GM18867 (cell line): ENCODE measurements around the gene ACOX3.
A peak's percentile ranks its signal among the peaks of the same experiment; 100 is the strongest.
"Not testable (repeated sequence)": the region's sequence is repeated elsewhere in the genome, so short reads cannot be mapped to it uniquely, and the experiment has no call there.

Source experiments
- ATAC-seq: cut with Tn5 transposase; IDR thresholded peaks from one replicate; pipeline ENCODE4 v1.9.1; 2021; ENCODE audit warnings: mild to moderate bottlenecking, moderate library complexity; ENCODE audit not compliant: unreplicated experiment

Gene ACOX3

DNA sequence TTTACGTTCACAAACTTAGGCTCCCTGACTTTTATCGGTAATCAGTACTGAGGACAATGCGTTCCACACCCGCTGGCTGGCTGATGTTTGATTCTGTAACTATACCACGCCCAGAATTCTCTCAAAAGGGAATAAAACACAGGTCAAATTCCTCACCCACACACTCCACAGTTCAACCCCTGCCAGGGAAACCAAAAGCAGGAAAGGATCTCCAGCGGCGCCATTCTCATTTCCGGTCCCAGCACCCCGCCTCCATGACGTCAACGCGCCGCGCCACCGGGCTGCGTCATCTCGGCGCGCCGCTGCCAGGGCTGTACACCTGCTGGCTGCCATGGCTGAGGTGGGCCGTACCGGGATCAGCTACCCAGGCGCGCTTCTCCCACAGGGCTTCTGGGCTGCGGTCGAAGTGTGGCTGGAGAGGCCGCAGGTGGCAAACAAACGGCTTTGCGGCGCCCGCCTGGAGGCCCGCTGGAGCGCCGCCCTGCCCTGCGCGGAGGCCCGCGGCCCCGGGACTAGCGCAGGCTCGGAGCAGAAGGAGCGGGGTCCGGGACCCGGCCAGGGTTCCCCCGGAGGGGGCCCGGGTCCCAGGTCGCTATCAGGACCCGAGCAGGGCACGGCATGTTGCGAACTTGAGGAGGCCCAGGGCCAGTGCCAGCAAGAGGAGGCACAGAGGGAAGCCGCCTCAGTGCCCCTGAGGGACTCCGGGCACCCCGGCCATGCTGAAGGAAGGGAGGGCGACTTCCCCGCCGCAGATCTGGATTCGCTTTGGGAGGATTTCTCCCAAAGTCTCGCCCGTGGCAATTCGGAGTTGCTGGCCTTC lies at the start of gene ACOX3, which contains the start of gene TRMT44:
TSS of gene ACOX3 (minus strand) at position 232 of the 820 bp plus-strand sequence. CDS start 24,202 bp downstream, outside the sequence.
TSS of gene TRMT44 (plus strand) at position 286 of the 820 bp plus-strand sequence. CDS start at position 332, 46 bp downstream.
- peak; percentile 85 for ATAC-seq

DNA sequence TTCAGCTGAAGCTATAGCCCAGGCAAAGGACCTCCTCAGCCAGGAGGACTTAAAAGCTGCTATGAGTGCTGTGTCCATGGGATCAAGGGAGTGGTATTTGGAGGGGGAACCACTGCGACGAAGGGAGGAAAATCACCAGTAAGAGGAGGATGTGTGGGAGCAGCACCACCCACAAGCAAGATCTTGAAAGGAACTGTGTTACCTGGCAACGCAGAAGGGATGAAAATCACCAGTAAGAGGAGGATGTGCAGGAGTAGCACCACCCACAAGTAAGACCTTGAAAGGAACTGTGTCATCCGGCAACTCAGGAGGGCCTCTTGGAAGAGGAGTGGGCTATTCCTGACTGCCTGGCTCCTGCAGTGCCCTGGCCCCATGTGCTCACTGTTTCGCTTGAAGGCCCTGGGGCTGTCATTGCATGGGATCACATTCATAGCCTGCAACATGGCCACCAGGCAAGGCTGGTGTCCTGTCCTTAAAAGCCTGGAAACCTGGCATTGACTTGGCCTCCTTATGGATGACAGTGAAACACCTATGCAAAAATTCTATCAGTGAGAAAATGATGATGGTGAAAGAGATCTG lies 48.4 kb upstream of the ACOX3 start:
- ATAC-seq, result no peak

DNA sequence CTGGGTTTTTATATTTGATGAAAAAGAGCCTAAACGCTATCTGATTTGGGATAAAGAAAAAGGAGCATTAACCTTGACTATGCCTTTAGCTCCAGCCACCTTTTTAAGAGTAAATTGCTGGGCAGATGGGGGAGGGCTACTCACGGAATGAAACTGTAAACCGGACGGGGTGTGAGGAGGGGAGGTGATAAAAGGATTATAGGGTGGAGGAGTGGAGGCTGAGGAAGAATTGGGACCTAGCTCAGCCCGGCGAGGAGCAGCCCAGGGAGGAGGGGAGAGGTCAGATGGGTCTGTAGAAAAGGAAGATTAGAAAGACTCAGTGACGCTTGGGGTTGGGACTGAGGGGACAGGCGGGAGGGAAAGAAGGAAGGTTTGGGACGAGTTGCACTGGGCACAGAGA lies 46.1 kb upstream of the ACOX3 start:
- not testable (repeated sequence) for ATAC-seq

DNA sequence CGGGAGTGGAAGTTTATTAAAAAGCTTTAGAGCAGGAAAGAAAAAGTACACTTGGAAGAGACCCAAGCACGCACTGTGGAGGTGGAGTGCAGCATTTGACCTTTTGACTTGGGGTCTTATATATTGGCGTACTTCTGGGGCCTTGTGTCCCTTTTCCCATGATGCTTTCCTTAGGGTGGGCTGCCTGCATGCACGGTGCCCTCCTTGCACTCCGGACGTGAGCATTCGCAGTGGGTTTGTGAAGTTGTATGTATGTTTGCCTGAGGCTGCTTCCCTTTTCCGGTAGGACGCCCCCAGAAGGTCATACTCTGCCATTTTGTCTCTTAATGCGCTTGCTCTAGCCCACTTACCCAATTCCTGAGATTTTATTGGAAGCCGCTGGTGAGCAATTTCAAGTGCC lies 39.7 kb upstream of the ACOX3 start:
- no peak for ATAC-seq

DNA sequence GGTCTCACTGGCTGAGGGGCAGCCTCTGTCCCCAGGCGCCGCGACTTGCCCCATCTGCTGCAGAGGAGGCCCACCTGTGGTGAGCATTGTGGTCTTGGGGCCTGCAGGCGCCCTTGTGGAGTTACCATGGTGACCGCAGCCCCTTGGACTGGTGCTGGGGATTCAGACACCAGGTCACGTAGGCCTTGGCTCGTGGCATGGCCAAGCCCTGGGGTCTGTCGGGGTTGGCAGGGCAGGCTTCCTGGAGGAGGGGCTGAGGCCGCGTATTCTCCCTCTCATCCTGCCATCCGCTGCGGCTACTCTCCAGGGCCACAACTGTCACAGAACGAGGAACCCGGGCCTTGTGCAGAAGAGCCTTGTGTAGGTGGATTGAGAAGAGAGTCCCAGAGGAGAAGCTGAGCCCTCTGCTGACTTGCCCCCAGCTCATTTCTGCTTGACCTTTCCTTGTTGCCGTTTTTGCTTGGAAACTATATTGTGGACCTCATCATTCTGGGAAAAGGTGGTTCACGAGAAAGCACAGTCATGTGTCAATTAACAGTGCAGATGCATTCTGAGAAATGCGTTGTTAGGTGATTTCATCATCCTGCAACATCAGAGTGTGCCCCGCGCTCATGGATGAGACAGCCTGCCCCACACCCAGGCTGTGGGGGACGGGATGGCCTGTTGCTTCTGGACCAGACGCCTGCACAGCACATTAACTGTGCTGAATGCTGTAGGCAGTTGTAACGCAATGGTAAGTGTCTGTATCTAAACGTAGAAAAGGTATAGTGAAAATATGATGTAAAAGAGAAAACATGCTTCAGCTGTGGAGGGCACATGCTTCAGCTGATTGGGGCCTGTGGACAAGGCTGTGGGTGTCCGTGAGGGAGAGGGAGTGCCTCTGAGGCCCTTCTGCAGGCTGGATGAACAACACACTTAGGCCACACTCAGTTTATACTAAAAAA lies 38.5 kb upstream of the ACOX3 start:
- ATAC-seq, result no peak

DNA sequence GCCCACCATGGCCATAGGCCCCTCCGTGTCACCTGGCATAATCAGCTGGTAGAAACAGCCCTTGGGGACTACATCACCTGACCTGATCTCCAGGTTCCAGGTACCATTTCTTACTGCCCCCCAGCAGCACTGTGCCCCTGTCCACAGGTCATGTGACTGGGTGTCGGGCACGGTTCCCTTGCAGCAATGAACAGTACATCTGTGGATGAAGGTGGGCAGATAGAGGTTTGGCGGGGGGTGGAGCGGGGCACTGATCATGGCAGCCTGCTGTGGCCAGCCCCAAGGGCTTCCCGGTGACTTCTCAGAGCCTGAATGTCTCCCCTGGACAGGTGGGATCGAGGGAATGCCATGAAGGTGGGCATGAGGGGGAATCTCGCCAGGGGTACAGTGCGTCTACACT lies 37.8 kb upstream of the ACOX3 start:
- no peak for ATAC-seq

DNA sequence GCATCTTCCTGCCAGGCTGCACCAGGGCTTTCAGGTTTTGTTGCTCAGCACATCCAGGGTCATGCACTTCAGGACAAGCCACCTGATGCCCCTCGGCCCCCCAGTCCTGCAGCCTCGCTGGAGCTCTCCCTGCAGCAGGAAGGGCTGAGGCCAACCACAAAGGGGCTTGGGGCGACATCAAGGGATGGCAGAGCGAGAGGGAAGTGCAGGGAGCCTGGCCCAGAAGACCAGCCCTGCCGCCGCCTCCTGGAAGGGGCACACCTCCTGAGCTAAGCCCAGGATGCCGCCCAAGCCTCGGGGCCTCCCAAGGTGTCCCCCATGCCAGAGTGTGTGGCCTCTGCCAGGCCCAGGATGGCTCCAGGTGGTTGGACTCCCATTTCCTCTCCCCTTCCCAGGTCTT lies 37.2 kb upstream of the ACOX3 start:
- ATAC-seq, result no peak

DNA sequence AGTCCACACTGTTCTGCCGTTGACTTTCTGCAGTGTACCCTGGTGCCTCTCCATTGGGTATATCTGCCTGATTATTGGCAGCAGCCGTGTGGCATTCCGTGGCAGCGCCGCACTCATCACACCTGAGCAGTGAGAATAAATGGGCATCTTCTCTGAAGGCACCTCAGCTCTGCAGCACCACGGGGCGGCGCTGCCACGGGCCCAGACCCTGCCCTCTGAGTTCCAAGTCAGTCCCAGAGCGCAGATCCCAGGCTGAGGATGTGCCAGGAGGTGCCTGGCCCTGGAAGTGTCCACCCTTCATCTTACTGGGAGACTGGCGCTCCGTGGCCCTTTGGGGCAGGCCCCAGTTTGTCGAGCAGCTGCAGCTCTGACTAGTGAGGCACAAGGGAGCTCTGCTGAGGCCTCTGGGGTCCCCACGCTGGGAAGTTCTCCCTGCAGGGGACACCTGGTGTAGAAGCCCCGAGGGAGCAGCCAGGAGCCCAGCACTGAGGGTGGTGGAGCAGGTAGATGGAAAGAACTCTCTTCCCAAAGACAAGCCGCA lies 36.6 kb upstream of the ACOX3 start:
- no peak for ATAC-seq

DNA sequence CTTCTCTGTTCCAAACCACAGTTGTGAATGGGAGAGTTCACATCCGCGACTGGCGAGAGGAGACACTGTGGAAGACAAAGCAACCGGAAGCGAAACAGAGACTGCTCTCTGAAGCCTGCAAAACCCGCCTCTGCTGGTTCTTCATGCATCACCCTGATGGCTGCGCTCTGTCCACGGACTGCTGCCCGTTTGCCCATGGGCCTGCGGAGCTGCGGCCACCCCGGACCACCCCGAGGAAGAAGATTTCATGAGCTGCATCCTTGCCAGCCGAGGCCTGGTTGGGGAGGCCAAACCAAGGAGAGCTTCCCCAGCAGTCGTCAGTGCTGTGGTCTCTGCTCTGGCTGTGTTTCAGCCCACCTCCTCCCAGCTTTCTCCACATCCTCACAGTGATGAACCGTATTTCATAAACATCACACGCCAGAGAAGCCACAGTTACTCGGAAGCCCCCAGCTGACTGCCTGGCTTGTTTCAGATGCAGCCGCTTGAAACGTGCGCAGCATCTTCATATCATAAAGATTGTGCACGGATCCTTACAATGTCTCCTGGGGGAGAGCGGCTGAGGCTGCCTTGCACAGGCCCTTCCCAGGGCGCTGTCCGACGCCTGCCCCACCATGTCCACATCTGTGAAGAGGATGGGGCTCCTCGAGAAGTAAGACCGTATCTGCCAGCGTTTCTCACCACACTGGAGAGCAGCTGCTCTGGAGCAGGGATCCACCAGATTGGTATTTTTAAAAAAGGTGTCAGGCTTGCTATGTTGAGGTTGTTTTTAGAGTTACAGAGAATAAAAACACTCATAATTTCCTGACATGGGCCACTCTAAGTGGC lies 35.4 kb upstream of the ACOX3 start:
- no peak for ATAC-seq

DNA sequence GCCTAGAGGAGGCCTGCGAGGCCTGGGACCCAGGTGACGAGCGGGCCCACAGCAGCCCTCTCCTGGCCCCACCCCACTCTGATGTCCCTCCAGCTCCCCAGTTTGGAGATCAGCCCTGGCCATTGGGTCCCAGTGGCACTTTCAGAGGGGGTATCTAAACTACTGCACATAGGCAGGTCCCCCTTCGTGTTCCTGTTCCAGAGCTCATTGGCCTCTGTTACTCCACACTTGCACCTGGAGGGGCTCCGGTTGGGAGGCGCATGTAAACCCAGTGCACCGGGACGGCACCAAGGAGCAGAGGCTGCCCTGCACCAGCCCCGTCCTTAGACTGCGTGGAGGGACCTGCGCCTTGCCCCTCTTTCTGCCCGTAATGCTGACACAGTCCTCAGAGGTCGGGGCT lies 34.3 kb upstream of the ACOX3 start:
- ATAC-seq, result no peak

DNA sequence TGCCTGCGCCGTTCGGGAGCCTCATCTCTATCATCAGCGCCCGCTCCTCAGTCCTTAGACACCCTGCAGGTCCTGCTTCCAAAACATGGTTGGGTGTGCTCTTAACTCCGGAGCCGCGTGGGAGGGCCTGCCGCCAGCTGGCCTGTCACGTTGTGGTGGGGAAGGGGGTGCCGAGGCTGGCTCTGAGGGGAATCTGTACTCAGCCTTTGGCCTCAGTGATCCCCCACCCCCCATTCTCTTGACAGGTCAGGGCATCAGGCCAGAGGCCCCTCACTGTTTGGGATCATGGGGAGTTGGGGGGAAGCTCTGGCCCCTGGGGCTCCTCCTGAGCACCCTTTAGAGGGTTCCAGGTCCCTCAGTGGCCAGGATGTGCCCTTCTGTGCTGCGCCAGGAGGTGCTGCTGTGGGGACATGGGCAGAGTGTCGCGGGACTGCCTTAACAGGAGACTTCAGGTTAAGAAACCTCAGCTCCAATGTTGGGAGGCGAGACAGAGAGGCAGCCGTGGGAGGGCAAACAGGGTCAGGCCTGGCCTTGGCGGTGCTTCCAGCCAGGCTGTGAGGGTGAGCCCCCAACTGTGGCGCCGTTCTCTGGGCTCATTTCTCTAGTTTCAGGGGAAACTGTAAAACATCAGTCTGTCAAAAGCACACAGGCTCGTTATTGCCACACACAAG lies 33.5 kb upstream of the ACOX3 start:
- no peak for ATAC-seq

DNA sequence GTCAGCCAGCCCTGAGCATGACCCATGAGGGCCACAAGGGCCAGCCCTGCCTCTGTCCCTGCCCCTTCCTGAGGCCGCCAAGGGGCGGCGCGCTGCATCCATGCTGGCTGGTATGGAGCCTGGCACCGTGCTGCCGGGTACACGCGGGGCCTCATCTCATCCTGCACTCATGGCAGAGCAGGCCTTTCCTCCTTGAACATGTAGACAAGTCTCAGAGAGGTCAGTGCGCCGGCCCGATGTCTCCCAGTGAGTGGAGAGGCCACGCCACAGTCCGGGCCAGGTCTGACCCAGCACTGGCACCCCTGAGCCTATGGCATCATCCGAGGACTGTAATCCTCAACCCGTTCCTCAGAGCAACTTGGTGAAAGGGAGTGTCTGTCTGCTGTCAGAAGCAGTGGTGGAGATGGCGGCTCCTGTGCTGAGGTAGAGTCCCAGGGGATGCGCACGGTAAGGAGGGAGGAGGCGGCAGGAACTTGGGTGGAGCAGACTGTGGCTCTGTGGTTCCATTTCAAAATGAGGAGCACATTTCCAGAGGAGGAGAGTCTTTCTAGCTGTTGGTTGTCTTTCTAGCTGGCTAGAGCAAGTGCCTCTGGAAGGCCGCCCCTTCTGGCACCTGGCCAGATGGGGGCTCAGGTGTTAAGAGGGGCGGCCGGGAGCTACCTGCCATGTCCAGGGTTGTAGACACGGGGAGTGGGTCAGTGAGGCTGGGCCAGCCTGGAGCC lies 32.8 kb upstream of the ACOX3 start:
- no peak for ATAC-seq

DNA sequence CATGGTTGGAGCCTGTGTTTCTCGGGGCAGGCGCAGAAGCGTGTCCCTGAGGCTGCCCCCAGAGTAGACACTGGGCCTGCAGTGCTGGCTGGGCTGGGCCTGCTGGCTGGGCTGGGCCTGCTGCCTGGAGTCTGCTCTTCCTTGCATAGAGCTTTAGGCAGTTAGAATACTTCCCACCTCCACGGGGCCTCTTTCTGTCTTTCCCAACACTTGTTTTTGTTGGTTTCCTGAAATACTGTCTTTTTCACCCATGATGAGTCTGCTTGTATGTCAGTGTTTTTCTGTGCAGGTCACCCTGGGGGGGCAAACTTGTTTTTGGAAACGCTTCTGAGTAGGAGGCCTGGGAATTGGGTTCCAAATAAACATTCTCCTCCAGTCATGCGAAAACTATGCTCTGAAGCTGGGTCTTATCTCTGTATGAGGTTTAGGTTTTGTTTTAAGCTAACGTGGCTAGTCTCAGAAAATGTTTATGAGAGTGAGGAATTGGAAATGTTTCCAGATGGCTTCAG lies 32.2 kb upstream of the ACOX3 start:
- no peak for ATAC-seq

DNA sequence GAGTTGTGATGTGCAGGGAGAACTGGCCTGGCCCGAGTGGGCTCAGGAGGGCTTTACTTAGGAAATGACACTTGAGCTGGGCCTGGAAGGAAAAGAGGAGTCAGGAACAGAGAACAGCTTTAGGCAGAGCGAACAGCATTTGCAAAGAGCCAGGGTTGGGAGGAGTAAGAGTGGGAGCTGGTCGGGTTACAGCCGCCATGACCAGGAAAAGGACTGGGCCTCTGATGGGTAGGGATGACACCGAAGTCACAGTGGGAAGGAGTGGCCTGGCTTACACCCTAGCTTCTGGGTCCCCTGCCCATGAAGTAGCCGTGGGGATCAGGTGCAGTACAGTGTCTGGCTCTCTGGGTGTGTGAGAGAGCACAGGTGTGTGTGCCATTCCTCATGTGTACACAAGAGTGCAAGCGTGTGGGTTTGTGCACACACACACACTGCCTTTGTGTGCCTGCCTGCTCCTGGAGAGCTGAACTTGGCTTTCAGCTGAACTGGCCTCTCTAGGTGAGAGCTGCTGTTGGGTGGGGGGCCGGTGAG lies 31.7 kb upstream of the ACOX3 start:
- no peak for ATAC-seq

DNA sequence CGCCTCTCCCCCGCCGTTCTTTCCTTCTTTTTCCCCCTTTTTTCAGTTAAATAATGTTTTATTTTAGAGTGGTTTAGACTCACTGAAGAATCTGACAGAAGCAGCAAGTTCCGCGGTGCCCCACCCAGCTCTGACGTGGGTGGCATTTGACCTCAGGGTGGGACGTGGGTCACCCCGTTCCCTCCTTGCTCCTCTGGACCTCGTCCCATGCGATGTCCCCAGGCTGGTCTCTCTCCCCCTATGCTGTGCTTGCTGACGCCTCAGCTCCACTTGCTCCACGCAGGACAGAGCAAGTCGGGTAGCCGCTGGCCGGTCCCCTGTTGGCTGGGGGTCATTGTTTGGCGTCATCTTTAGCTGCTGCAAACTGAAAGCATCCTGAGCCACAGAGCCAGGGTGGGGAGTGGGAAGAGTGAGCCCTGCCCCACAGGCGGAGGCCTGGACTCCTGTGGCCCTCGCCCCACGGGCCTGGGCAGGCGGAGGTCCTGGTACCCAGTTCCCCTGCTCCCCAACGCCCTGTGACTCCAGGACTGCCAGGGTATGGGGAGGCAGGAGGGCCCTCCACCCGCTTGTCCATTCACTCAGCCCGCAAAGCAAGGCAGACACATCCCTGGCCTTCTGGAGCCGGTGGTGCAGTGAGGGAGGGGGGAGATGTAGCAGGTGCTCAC lies 30.8 kb upstream of the ACOX3 start:
- ATAC-seq, result no peak

DNA sequence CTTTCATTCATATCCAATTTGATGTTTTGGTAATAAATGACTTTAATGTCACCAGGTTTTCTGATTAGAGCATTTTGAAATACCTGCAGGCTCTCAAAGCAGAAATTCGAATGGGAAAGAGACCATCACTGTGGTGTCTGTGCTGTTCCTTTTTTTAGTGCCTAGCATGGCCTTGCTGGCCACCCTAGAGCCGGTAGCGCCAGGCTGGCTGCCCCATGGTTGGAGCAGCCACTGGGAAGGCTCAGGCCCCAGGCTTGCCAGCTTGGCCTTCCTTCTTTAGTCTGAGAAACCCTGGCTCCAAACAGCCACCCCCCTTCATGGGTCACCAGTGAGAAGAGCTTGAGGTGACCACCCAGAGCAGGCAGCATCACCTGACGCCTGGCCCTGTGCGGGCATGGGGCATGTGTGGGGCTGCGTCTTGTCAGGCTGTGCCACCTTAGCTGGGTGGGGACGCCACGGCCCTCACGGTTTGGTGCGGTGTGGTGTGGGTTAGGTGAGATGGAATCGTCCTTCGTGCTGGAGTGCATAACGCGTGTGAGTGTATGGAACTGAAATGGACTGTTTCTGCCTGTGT lies 30.0 kb upstream of the ACOX3 start:
- ATAC-seq, result no peak

DNA sequence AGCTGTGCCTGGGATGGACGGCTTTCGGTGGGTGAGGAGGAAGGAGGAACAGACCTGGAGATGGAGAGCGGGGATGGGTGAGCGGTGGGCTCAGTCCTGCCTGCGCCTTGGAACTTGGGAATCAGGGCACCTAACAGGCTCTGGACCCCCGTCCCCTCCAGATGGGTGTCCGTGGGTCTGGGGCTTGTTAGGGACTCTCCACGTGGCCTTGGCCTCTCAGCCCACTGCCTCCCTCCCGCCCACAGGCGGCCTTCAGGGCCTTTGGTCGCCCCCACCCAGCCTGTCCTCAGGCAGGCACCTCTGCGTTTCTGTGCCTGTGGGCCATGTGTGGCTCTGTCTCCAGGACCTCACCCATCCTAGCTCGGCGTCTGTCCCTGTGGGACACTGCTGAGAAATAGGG lies 29.0 kb upstream of the ACOX3 start:
- no peak for ATAC-seq
